ENCODE data around the gene ARHGAP40.

- TF ChIP-seq POLR2A (IDR thresholded peaks at IDR 0.05): no peak
- TF ChIP-seq, protein P1, sequence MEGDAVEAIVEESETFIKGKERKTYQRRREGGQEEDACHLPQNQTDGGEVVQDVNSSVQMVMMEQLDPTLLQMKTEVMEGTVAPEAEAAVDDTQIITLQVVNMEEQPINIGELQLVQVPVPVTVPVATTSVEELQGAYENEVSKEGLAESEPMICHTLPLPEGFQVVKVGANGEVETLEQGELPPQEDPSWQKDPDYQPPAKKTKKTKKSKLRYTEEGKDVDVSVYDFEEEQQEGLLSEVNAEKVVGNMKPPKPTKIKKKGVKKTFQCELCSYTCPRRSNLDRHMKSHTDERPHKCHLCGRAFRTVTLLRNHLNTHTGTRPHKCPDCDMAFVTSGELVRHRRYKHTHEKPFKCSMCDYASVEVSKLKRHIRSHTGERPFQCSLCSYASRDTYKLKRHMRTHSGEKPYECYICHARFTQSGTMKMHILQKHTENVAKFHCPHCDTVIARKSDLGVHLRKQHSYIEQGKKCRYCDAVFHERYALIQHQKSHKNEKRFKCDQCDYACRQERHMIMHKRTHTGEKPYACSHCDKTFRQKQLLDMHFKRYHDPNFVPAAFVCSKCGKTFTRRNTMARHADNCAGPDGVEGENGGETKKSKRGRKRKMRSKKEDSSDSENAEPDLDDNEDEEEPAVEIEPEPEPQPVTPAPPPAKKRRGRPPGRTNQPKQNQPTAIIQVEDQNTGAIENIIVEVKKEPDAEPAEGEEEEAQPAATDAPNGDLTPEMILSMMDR (IDR thresholded peaks at IDR 0.05): no peak
Measured at GRCh38 chr20:38617011-38617829, 15.6 kb downstream of the ARHGAP40 start.
